Loucy (cell line): ENCODE measurements around the gene TSPAN33.
A peak's percentile ranks its signal among the peaks of the same experiment; 100 is the strongest.
"Not testable (repeated sequence)": the region's sequence is repeated elsewhere in the genome, so short reads cannot be mapped to it uniquely, and the experiment has no call there.

Experiments used
- H2AFZ ChIP-seq: fragments of 200-600 bp; sonication (generic); 2 replicates; pipeline ENCODE4 v1.6.0; 2016; ENCODE audit warnings: antibody characterized with exemption, mild to moderate bottlenecking, low read length, moderate library complexity
- H3F3A ChIP-seq: fragments of 200-600 bp; 2 replicates; pipeline ENCODE4 v1.6.0; 2016; ENCODE audit warnings: antibody characterized with exemption, low read depth, mild to moderate bottlenecking
- H3K27me3 ChIP-seq: fragments of 200-600 bp; sonication (generic); 2 replicates; pipeline ENCODE4 v1.6.1; 2014; ENCODE audit warnings: low read length, mild to moderate bottlenecking; ENCODE audit not compliant: insufficient read depth, poor library complexity, severe bottlenecking
- H3K36me3 ChIP-seq: fragments of 200-600 bp; sonication (generic); 2 replicates; pipeline ENCODE4 v1.6.1; 2016; ENCODE audit warnings: low read length; ENCODE audit not compliant: insufficient read depth
- H3K4me1 ChIP-seq: fragments of 200-600 bp; sonication (generic); 2 replicates; pipeline ENCODE4 v1.5.1; 2014; ENCODE audit warnings: low read length, mild to moderate bottlenecking; ENCODE audit not compliant: insufficient read depth, poor library complexity, severe bottlenecking
- H3K4me2 ChIP-seq: fragments of 200-600 bp; sonication (generic); 2 replicates; pipeline ENCODE4 v1.6.0; 2014; ENCODE audit warnings: antibody characterized with exemption, low read length, low read depth, mild to moderate bottlenecking; ENCODE audit not compliant: poor library complexity, severe bottlenecking
- H3K4me3 ChIP-seq: fragments of 200-600 bp; sonication (generic); 2 replicates; pipeline ENCODE4 v1.5.1; 2014; ENCODE audit warnings: low read length, mild to moderate bottlenecking, mixed read lengths; ENCODE audit not compliant: poor library complexity, severe bottlenecking
- H3K79me2 ChIP-seq: fragments of 200-600 bp; sonication (generic); 2 replicates; pipeline ENCODE4 v1.6.1; 2014; ENCODE audit warnings: low read length; ENCODE audit not compliant: insufficient read depth
- H3K9ac ChIP-seq: fragments of 200-600 bp; sonication (generic); 2 replicates; pipeline ENCODE4 v1.6.0; 2014; ENCODE audit warnings: mild to moderate bottlenecking, low read depth, low read length, moderate library complexity; ENCODE audit not compliant: poor library complexity, severe bottlenecking
- H3K9me2 ChIP-seq: fragments of 200-600 bp; sonication (generic); replicated peaks from 2 replicates; pipeline ENCODE4 v1.6.1; 2016; ENCODE audit warnings: low read depth, low read length, mixed read lengths
- H3K9me3 ChIP-seq: fragments of 200-600 bp; sonication (generic); 2 replicates; pipeline ENCODE4 v1.6.1; 2014; ENCODE audit warnings: mild to moderate bottlenecking, antibody characterized with exemption, low read length, low read depth; ENCODE audit not compliant: insufficient read depth
- H4K20me1 ChIP-seq: fragments of 200-600 bp; sonication (generic); 2 replicates; pipeline ENCODE4 v1.6.0; 2014; ENCODE audit warnings: antibody characterized with exemption, low read length, mild to moderate bottlenecking; ENCODE audit not compliant: insufficient read depth, poor library complexity, severe bottlenecking
- EZH2phosphoT487 ChIP-seq: fragments of 200-600 bp; IDR thresholded peaks from 2 replicates; pipeline ENCODE4 v1.6.1; 2018; ENCODE audit warnings: antibody characterized with exemption, mild to moderate bottlenecking, moderate library complexity, borderline replicate concordance
- TF ChIP-seq, protein P1 (sequence below): fragments of 200-600 bp; sonication (generic); conservative IDR thresholded peaks from 2 replicates; pipeline ENCODE4 v1.5.1; 2014; ENCODE audit warnings: mild to moderate bottlenecking, antibody characterized with exemption, low read length

Gene TSPAN33

DNA sequence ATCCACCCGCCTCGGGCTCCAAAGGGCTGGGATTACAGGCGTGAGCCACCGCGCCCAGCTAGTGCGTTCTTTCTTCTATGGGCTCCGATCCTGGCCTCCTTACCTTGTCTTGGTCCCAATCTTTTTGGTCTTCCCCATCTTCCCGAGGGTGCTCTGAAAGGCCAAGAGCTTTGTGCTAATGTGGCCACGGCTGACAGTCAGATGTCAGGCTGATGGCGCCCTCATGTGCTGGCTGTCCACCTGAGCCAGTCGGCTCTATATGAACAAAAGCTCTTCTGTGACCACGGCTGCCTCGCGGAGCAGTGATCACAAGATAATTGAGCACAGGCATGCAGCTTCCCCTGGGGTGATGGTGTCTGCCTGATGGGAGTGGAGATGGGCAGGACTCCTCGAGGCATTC, 69.3 kb downstream of the TSPAN33 start:
- no peaks in the 10 kb centered on the region for H3F3A ChIP-seq
- no peaks in the 10 kb centered on the region for H3K79me2 ChIP-seq
- H4K20me1 ChIP-seq: no peaks in the 10 kb centered on the region
- H3K4me1 ChIP-seq: no peaks in the 10 kb centered on the region
- no peak overlapping the region for H3K4me3 ChIP-seq
- H3K27me3 ChIP-seq: no peaks in the 10 kb centered on the region
- H3K4me2 ChIP-seq: no peak overlapping the region
- no peak overlapping the region for H3K9ac ChIP-seq
- H3K9me2 ChIP-seq: no peaks in the 10 kb centered on the region
- H3K9me3 ChIP-seq: no peaks in the 10 kb centered on the region
- H2AFZ ChIP-seq: 0 out of 2 replicates have a peak overlapping the region, but pooled peaks have one; percentile 87
- no peaks in the 10 kb centered on the region; the same call in 1 of the 2 replicates for H3K36me3 ChIP-seq
- TF ChIP-seq EZH2phosphoT487: no peak
- TF ChIP-seq, protein P1, sequence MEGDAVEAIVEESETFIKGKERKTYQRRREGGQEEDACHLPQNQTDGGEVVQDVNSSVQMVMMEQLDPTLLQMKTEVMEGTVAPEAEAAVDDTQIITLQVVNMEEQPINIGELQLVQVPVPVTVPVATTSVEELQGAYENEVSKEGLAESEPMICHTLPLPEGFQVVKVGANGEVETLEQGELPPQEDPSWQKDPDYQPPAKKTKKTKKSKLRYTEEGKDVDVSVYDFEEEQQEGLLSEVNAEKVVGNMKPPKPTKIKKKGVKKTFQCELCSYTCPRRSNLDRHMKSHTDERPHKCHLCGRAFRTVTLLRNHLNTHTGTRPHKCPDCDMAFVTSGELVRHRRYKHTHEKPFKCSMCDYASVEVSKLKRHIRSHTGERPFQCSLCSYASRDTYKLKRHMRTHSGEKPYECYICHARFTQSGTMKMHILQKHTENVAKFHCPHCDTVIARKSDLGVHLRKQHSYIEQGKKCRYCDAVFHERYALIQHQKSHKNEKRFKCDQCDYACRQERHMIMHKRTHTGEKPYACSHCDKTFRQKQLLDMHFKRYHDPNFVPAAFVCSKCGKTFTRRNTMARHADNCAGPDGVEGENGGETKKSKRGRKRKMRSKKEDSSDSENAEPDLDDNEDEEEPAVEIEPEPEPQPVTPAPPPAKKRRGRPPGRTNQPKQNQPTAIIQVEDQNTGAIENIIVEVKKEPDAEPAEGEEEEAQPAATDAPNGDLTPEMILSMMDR: peak; percentile 53

DNA sequence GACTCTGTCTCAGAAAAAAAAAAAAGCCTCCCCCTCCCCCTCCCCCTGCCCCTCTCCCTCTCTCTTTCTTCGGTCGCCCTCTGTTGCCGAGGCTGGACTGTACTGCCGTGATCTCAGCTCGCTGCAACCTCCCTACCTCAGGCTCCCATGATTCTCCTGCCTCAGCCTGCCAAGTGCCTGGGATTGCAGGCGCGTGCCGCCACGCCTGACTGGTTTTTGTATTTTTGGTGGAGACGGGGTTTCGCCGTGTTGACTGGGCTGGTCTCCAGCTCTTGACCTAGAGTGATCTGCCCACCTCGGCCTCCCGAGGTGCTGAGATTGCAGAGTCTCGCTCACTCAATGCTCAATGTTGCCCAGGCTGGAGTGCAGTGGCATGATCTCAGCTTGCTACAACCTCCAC, 71.2 kb downstream of the TSPAN33 start:
- not testable (repeated sequence) for H3K9ac ChIP-seq, H3K4me2 ChIP-seq, H3K4me3 ChIP-seq, H3K4me1 ChIP-seq, H3F3A ChIP-seq, H2AFZ ChIP-seq, H3K27me3 ChIP-seq, H3K9me2 ChIP-seq, H4K20me1 ChIP-seq, H3K36me3 ChIP-seq, H3K9me3 ChIP-seq, H3K79me2 ChIP-seq

DNA sequence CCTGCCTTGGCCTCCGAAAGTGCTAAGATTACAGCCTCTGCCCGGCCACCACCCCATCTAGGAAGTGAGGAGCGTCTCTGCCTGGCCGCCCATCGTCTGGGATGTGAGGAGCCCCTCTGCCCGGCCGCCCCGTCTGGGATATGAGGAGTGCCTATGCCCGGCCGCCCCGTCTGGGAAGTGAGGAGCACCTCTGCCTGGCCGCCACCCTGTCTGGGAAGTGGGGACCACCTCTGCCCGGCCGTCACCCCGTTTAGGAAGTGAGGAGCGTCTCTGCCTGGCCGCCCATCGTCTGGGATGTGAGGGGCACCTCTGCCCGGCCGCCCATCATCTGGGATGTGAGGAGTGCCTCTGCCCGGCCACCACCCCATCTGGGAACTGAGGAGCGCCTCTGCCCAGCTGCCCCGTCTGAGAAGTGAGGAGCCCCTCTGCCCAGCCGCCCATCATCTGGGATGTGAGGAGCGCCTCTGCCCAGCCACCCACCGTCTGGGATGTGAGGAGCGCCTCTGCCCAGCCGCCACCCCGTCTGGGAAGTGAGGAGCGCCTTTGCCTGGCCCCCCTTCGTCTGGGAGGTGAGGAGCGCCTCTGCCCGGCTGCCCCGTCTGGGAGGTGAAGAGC, 71.7 kb downstream of the TSPAN33 start:
- not testable (repeated sequence) for H3K9me3 ChIP-seq, H3K9me2 ChIP-seq

DNA sequence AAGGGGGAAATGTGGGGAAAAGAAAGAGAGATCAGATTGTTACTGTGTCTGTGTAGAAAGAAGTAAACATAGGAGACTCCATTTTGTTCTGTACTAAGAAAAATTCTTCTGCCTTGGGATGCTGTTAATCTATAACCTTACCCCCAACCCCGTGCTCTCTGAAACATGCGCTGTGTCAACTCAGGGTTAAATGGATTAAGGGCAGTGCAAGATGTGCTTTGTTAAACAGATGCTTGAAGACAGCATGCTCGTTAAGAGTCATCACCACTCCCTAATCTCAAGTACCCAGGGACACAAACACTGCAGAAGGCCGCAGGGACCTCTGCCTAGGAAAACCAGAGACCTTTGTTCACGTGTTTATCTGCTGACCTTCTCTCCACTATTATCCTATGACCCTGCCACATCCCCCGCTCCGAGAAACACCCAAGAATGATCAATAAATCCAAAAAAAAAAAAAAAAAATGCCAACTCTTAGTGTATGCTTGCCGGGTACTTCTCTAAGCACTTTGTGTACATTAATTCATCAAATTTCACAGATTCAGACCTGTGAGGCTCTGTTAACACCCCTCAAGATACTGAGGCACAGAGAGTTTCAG, 72.4 kb downstream of the TSPAN33 start:
- H3K9me3 ChIP-seq, H3K9me2 ChIP-seq, H3K27me3 ChIP-seq, H2AFZ ChIP-seq, H3F3A ChIP-seq, H3K9ac ChIP-seq, H4K20me1 ChIP-seq, H3K4me3 ChIP-seq, H3K79me2 ChIP-seq, H3K4me1 ChIP-seq, H3K4me2 ChIP-seq, H3K36me3 ChIP-seq: not testable (repeated sequence)

More for the DNA sequence above, 71.7 kb downstream of the TSPAN33 start:
- H3K4me2 ChIP-seq, H3F3A ChIP-seq, H4K20me1 ChIP-seq, H3K36me3 ChIP-seq, H3K9ac ChIP-seq, H3K4me3 ChIP-seq, H3K4me1 ChIP-seq, H2AFZ ChIP-seq, H3K27me3 ChIP-seq, H3K79me2 ChIP-seq: not testable (repeated sequence)
